ENCODE measurements around the gene PABPN1L. TPM values are rescaled to one million over a fixed set of nuclear protein-coding genes. Genes with fewer than 3 reads are reported as not detected.

The PABPN1L gene
- total RNA-seq, 1 experiment from 2014 or later, result not detected

DNA sequence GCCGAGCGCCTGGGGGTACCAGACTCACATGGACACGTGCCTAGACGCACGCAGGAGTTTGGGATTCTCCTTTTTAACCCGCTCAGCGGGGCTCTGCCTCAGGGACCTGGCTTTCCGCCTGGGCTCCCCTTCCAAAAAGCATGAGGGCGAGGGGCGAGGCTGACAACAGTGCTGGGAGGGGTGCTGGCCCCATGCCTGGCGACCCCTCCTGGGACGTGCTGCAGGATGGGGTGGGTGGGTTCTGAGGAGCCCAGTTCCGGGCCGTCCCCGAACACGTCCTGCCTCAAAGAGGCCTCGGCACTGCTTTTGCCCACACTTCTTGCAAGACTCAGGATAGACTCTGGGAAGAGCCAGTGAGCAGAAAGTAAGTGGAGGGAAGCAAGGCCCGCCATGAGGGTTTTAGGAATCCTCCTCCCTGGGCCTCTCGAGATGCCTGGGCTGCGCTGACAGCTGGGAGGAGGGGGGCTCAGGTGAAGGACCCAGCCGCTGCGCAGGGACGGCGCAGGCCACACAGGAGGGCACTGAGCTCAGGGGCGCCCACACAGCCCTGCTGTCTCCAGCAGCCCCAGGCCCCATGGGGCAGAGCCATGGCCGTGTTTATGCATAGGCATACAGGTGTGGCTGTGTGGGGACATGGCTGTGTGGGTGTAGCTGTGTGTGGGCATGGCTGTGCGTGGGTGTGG lies 15.4 kb upstream of the PABPN1L start:
- TF ChIP-seq, protein P1, sequence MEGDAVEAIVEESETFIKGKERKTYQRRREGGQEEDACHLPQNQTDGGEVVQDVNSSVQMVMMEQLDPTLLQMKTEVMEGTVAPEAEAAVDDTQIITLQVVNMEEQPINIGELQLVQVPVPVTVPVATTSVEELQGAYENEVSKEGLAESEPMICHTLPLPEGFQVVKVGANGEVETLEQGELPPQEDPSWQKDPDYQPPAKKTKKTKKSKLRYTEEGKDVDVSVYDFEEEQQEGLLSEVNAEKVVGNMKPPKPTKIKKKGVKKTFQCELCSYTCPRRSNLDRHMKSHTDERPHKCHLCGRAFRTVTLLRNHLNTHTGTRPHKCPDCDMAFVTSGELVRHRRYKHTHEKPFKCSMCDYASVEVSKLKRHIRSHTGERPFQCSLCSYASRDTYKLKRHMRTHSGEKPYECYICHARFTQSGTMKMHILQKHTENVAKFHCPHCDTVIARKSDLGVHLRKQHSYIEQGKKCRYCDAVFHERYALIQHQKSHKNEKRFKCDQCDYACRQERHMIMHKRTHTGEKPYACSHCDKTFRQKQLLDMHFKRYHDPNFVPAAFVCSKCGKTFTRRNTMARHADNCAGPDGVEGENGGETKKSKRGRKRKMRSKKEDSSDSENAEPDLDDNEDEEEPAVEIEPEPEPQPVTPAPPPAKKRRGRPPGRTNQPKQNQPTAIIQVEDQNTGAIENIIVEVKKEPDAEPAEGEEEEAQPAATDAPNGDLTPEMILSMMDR (IDR thresholded peaks at IDR 0.05; ENCODE audit: insufficient read depth in 1 of 2, low read depth in 1 of 2, low read length in 1 of 2, severe bottlenecking in 1 of 2, unreplicated experiment in 1 of 2), result no peak
- H3K9me3 ChIP-seq, result no peaks in the 10 kb centered on the region
- H3K4me3 ChIP-seq (ENCODE audit: low read depth, low read length), result no peak overlapping the region
- Mint-ChIP-seq H3K27me3 (ENCODE audit: insufficient read depth, unreplicated experiment) (peaks cover 3% of the 10 kb centered on the region), H3K9me3 (ENCODE audit: unreplicated experiment) (no peaks in the 10 kb centered on the region), H3K27ac (ENCODE audit: unreplicated experiment) (no peak overlapping the region), H3K36me3 (ENCODE audit: insufficient read depth, unreplicated experiment) (no peaks in the 10 kb centered on the region), H3K4me1 (ENCODE audit: low read depth, unreplicated experiment) (no peaks in the 10 kb centered on the region), H3K4me3 (ENCODE audit: unreplicated experiment) (no peak overlapping the region)
- DNase-seq, result no peak
- no TSS peak for BruUV-seq (replicated peaks)
- ChIA-PET POLR2A (no interaction called here), CTCF (no interaction called here)
- H3K27me3 ChIP-seq (replicated peaks; ENCODE audit: control insufficient read depth, insufficient read depth, low read length), result no peaks in the 10 kb centered on the region; the same call in 1 of the 2 replicates
- no peaks in the 10 kb centered on the region for H3K36me3 ChIP-seq (ENCODE audit: control insufficient read depth, insufficient read depth, low read length)
- intact Hi-C loops (cut with micrococcal nuclease; ENCODE audit: unreplicated experiment), result no loop called here
- peaks cover 18% of the 10 kb centered on the region for H3K4me1 ChIP-seq

DNA sequence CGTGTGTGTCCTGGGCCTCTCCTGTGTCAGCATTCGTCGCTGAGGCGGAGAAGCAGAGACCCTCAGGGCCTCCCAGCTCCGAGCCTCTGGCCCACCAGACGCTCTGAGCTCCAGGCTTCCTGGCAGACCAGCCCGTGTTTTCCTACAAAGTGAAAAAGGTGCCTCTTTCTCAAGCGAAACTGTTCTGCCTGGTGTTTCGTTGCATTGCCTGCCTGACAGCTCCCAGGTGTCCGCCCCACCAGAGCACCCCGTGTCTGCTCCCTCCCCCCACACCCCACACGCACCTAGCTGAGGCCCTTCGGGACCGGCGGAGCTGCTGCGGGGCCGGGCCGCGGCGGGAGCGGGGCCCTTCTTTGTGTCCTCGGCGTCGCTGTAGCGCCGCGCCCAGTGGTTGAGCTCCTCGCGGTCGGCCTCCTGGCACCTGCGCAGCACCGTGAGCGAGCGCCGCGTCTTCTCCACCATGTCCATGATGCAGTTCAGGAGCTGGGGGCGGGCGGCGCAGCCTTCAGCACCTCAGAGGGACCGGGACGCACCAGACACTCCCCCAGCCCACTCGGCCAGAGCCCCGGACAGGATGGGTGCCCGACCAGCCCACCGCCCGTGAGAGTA lies 14.7 kb upstream of the PABPN1L start:
- intact Hi-C loops (cut with micrococcal nuclease; ENCODE audit: unreplicated experiment), result no loop called here
- H3K27me3 ChIP-seq (replicated peaks; ENCODE audit: control insufficient read depth, insufficient read depth, low read length), result no peaks in the 10 kb centered on the region; the same call in 1 of the 2 replicates
- no peaks in the 10 kb centered on the region for H3K36me3 Mint-ChIP-seq (ENCODE audit: insufficient read depth, unreplicated experiment)
- no peak overlapping the region for H3K4me3 Mint-ChIP-seq (ENCODE audit: unreplicated experiment)
- H3K4me1 Mint-ChIP-seq (ENCODE audit: low read depth, unreplicated experiment), result no peaks in the 10 kb centered on the region
- H3K27ac Mint-ChIP-seq (ENCODE audit: unreplicated experiment), result no peak overlapping the region
- DNase-seq, result no peak
- H3K4me1 ChIP-seq, result peaks cover 18% of the 10 kb centered on the region
- H3K27me3 Mint-ChIP-seq (ENCODE audit: insufficient read depth, unreplicated experiment), result peaks cover 7% of the 10 kb centered on the region
- BruUV-seq (replicated peaks), result no TSS peak
- H3K9me3 Mint-ChIP-seq (ENCODE audit: unreplicated experiment), result no peaks in the 10 kb centered on the region
- no peaks in the 10 kb centered on the region for H3K9me3 ChIP-seq
- TF ChIP-seq, protein P1 (IDR thresholded peaks at IDR 0.05; ENCODE audit: insufficient read depth in 1 of 2, low read depth in 1 of 2, low read length in 1 of 2, severe bottlenecking in 1 of 2, unreplicated experiment in 1 of 2), result no peak
- no peak overlapping the region for H3K4me3 ChIP-seq (ENCODE audit: low read depth, low read length)
- ChIA-PET CTCF (no interaction called here), POLR2A (no interaction called here)
- H3K36me3 ChIP-seq (ENCODE audit: control insufficient read depth, insufficient read depth, low read length), result no peaks in the 10 kb centered on the region

DNA sequence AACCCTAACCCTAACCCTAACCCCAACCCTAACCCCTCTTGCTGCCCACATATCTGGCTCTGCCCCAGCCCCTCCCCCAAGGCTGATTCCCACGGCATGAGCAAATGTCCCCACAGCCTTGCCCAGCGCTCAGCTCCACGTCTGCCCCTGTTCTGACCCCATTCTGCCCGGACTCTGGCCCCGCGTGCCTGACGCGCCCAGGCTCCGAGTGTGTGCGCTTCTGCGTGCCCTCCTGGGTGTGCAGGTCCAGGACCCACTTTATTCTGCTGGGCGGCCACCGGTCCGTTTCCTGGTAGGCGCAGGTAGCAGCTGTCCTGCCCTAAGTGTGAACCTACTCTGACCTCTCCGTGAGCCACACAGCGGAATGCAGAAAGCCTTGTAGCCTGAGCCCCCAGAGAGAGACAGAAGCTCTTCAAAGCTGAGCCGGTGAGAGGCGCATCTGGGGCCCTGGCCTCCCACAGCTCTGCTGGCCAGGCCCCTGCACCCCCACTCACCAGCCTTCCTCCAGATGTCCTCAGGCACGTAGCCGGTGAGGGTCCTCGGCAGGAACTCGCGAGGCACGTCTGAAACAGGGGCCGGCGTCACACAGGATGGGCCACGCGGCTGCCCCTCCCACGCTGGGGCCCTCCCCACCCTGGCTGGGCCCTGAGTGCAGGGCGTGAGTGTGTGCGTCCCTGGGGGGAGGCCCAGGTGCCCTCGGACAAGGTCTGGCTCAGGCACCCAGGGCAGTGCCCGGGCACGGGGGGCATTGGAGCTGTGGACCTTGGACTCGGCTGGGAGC lies 14.0 kb upstream of the PABPN1L start:
- no peaks in the 10 kb centered on the region for H3K4me1 Mint-ChIP-seq (ENCODE audit: low read depth, unreplicated experiment)
- BruUV-seq (replicated peaks), result no TSS peak
- TF ChIP-seq, protein P1 (IDR thresholded peaks at IDR 0.05; ENCODE audit: insufficient read depth in 1 of 2, low read depth in 1 of 2, low read length in 1 of 2, severe bottlenecking in 1 of 2, unreplicated experiment in 1 of 2), result no peak
- no peak overlapping the region for H3K4me3 ChIP-seq (ENCODE audit: low read depth, low read length)
- H3K36me3 ChIP-seq (ENCODE audit: control insufficient read depth, insufficient read depth, low read length), result no peaks in the 10 kb centered on the region
- H3K4me3 Mint-ChIP-seq (ENCODE audit: unreplicated experiment), result no peak overlapping the region
- no peaks in the 10 kb centered on the region for H3K9me3 Mint-ChIP-seq (ENCODE audit: unreplicated experiment)
- DNase-seq, result no peak
- H3K4me1 ChIP-seq, result peaks cover 18% of the 10 kb centered on the region
- H3K9me3 ChIP-seq, result no peaks in the 10 kb centered on the region
- no peak overlapping the region for H3K27ac Mint-ChIP-seq (ENCODE audit: unreplicated experiment)
- no peaks in the 10 kb centered on the region for H3K36me3 Mint-ChIP-seq (ENCODE audit: insufficient read depth, unreplicated experiment)
- ChIA-PET CTCF (interaction anchor here (0.5 to 1.5 kb wide), 2 partner anchors 9 to 20 kb away, joined by 3 to 4 read pairs; no protein-coding TSS in a partner anchor), POLR2A (no interaction called here)
- intact Hi-C loops (cut with micrococcal nuclease; ENCODE audit: unreplicated experiment), result no loop called here
- no peaks in the 10 kb centered on the region; the same call in 1 of the 2 replicates for H3K27me3 ChIP-seq (replicated peaks; ENCODE audit: control insufficient read depth, insufficient read depth, low read length)
- H3K27me3 Mint-ChIP-seq (ENCODE audit: insufficient read depth, unreplicated experiment), result peaks cover 7% of the 10 kb centered on the region
